C4-2B (cell line): ENCODE results near the gene AHDC1.

ENCODE experiments used
- H3K27ac ChIP-seq: fragments of 450-650 bp; 2 replicates; pipeline ENCODE4 v1.5.1; 2017
- CTCF ChIP-seq: fragments of 450-650 bp; conservative IDR thresholded peaks from 2 replicates; pipeline ENCODE4 v1.5.1; 2017; ENCODE audit warnings: mild to moderate bottlenecking
- ZFX ChIP-seq: fragments of 450-650 bp; IDR thresholded peaks from 2 replicates; pipeline ENCODE4 v1.6.1; 2017

Gene AHDC1

DNA sequence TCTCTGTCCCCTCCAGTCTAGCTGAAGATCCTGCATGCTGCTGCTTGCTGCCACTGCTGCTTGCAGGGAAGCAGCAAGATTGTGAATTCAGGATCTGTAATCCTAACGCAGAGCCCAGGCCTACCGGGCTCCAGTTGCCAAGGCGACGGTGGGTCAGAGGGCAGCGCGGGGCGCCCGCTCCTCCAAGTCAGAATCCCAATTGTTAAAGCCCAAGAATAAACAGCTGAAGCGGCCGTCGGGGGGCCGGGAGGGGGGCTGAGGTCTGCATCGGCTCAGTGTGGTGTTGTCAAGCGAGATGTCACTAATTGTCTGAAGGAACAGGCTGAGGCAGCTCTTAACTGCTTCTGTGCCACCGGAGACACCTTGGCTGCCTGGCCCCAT lies 36.8 kb downstream of the AHDC1 start:
- H3K27ac ChIP-seq, result no peak overlapping the region
- TF ChIP-seq ZFX, result no peak
- TF ChIP-seq CTCF, result no peak

DNA sequence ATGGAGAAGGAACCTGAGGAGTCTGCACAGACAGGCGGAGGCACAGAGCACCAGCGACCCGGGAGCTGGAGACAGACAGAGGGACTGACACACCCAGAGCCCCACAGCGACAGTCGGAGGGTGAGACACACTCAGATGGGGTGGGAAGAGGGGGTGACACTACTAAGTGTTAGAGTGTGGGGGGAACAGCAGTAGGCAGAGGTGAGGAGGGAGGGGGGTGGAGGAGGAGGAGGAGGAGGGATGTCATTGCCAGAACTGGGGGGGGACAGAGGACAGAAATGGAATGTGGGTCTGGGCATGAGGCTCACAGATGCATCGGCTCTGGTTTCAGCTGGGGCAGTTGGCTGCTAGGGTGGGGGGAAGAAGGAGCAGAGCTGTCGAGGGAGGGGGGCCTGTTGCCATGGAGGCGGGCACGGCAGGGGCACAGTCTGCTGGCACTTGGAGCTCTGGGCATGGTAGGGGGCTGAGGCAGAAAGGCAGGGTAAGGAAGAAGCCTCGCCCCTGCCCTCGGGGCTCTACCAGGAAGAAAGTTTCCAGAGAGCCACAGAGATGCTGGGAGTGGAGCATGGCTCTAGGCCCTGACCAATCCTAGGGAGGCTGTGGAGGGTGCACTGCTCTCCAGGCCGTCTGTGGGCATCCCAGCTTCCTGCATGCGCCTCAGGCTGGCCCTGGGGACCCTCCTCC lies 37.3 kb downstream of the AHDC1 start:
- TF ChIP-seq CTCF (no peak), ZFX (no peak)
- H3K27ac ChIP-seq, result no peak overlapping the region

GRCh38 chr1:27564710-27565649 lies 39.0 kb downstream of the AHDC1 start:
- TF ChIP-seq CTCF, result no peak
- TF ChIP-seq ZFX, result no peak
- peak overlapping the region; percentile 48 for H3K27ac ChIP-seq

- H3K27ac ChIP-seq, result peak overlapping the region; percentile 48
- TF ChIP-seq CTCF (no peak), ZFX (no peak)
Measured at GRCh38 chr1:27563591-27564471, 40.1 kb downstream of the AHDC1 start.

GRCh38 chr1:27563341-27563590 lies 40.7 kb downstream of the AHDC1 start:
- TF ChIP-seq ZFX (no peak), CTCF (no peak)
- peak overlapping the region; percentile 48 for H3K27ac ChIP-seq

- no peak for TF ChIP-seq ZFX
- no peak for TF ChIP-seq CTCF
- H3K27ac ChIP-seq, result no peak overlapping the region
Measured at GRCh38 chr1:27562534-27563340, 41.2 kb downstream of the AHDC1 start.
